Measurements from ENCODE around the gene SC5D. TPM values are rescaled to one million over a fixed set of nuclear protein-coding genes. Genes with fewer than 3 reads are reported as not detected.

Gene SC5D
- total RNA-seq, 1 experiment from 2014 or later, result 38.4 TPM

DNA sequence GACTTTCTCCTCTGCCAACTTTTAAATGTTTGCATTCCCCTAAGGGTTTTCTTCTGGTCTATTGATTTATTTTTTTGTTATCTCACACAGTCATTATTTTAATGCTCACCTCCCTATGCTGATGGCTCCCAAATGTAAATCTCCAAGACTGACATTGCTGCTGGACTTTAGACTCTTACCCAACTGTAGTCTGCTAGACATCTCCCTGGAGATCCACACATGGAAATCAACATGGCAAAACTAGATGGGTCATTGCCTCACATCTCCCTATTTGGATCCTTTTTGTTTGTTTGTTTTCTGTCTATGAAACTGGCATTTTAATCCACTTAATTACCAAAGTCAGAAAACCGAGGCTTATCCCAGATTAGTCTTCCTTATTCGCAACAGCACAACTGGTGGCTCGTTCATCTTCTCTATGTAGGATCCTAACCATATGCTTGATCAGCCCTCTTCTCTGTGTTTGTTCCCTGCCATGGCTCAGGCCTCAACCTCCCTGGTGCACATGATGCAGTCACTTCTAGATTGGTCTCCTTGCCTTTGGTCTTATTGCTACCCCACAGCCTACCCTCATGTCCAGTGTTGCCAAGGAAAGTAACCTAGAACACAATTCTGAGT is 37.3 kb downstream of the SC5D start:
- ChIA-PET CTCF (no interaction called here), POLR2A (ENCODE audit: unreplicated experiment) (no interaction called here)
- Histone ChIP-seq H4K20me1 (ENCODE audit: low read length) (no peaks in the 10 kb centered on the region), H3K27me3 (ENCODE audit: low read length) (peaks cover 9% of the 10 kb centered on the region; the same call in 1 of the 2 replicates), H3K36me3 (ENCODE audit: low read depth, low read length) (no peaks in the 10 kb centered on the region), H3K9ac (ENCODE audit: low read length) (no peak overlapping the region), H3K4me1 (ENCODE audit: insufficient read depth, low read length) (no peaks in the 10 kb centered on the region), H3K4me2 (ENCODE audit: low read length) (no peak overlapping the region), H2AFZ (ENCODE audit: low read length) (no peak overlapping the region), H3K79me2 (ENCODE audit: low read length) (no peaks in the 10 kb centered on the region), H3K9me3 (ENCODE audit: low read length) (no peaks in the 10 kb centered on the region), H3F3A (ENCODE audit: low read length, unreplicated experiment) (no peaks in the 10 kb centered on the region), H3K9me2 (replicated peaks; ENCODE audit: low read length) (no peaks in the 10 kb centered on the region), H3K27ac (ENCODE audit: low read length) (no peak overlapping the region), H3K4me3 (ENCODE audit: low read length) (no peak overlapping the region)
- ATAC-seq, result no peak
- TF ChIP-seq EZH2 (IDR thresholded peaks at IDR 0.05; ENCODE audit: low read length, unreplicated experiment), result no peak
- TF ChIP-seq, protein P1, sequence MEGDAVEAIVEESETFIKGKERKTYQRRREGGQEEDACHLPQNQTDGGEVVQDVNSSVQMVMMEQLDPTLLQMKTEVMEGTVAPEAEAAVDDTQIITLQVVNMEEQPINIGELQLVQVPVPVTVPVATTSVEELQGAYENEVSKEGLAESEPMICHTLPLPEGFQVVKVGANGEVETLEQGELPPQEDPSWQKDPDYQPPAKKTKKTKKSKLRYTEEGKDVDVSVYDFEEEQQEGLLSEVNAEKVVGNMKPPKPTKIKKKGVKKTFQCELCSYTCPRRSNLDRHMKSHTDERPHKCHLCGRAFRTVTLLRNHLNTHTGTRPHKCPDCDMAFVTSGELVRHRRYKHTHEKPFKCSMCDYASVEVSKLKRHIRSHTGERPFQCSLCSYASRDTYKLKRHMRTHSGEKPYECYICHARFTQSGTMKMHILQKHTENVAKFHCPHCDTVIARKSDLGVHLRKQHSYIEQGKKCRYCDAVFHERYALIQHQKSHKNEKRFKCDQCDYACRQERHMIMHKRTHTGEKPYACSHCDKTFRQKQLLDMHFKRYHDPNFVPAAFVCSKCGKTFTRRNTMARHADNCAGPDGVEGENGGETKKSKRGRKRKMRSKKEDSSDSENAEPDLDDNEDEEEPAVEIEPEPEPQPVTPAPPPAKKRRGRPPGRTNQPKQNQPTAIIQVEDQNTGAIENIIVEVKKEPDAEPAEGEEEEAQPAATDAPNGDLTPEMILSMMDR (conservative IDR thresholded peaks at IDR 0.05; ENCODE audit: low read depth, low read length), result no peak
- TF ChIP-seq EZH2phosphoT487 (IDR thresholded peaks at IDR 0.05; ENCODE audit: borderline replicate concordance, low read length), result no peak
- intact Hi-C loops (cut with micrococcal nuclease), result no loop called here
- BruUV-seq (replicated peaks), result no TSS peak
- no peak for DNase-seq

DNA sequence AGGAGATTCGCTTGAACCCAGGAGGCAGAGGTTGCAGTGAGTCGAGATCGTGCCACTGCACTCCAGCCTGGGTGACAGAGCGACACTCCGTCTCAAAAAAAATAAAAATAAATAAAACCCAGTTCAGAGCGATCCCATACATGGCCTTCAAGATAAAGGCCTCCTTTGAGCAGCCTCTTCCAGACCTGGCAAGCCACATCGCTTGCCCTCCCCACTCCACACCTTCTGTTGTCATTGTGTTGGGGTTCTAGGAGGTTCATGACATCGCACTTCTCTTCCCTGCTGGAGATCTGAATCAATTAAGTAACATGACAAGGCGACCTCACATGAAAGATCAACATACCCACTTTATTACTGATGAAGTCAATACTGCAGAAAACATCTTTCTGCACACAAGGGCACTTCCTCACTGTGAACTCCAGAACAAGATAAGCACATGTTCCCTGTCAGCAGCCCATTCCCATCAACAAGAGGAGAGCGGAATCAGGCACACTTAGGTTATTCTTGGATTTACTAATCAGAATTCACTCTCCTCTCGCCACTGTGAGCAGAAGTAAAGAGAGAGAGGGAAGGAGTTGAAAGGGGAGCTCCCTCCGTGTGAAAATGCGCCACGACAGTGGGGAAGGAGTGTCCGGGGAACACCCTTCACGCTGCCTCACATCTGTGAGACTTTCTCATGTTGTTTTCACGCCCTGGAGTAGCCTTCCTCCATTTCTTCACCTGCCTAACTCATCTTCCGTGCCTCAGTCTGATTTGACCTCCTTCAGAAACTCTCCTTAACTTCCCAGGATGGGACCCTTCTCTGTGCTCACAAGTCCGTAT is 38.3 kb downstream of the SC5D start:
- Histone ChIP-seq H3K4me3 (ENCODE audit: low read length) (no peak overlapping the region), H2AFZ (ENCODE audit: low read length) (no peak overlapping the region), H3K36me3 (ENCODE audit: low read depth, low read length) (no peaks in the 10 kb centered on the region), H3K4me1 (ENCODE audit: insufficient read depth, low read length) (no peaks in the 10 kb centered on the region), H3K9me2 (replicated peaks; ENCODE audit: low read length) (no peaks in the 10 kb centered on the region), H3F3A (ENCODE audit: low read length, unreplicated experiment) (no peaks in the 10 kb centered on the region), H3K9me3 (ENCODE audit: low read length) (no peaks in the 10 kb centered on the region), H4K20me1 (ENCODE audit: low read length) (no peaks in the 10 kb centered on the region), H3K27ac (ENCODE audit: low read length) (no peak overlapping the region), H3K9ac (ENCODE audit: low read length) (no peak overlapping the region), H3K27me3 (ENCODE audit: low read length) (peaks cover 12% of the 10 kb centered on the region; the same call in 1 of the 2 replicates), H3K79me2 (ENCODE audit: low read length) (no peaks in the 10 kb centered on the region), H3K4me2 (ENCODE audit: low read length) (no peak overlapping the region)
- no TSS peak for BruUV-seq (replicated peaks)
- ChIA-PET POLR2A (ENCODE audit: unreplicated experiment) (no interaction called here), CTCF (no interaction called here)
- intact Hi-C loops (cut with micrococcal nuclease), result no loop called here
- ATAC-seq, result no peak
- TF ChIP-seq EZH2 (IDR thresholded peaks at IDR 0.05; ENCODE audit: low read length, unreplicated experiment) (no peak), EZH2phosphoT487 (IDR thresholded peaks at IDR 0.05; ENCODE audit: borderline replicate concordance, low read length) (no peak)
- TF ChIP-seq, protein P1 (conservative IDR thresholded peaks at IDR 0.05; ENCODE audit: low read depth, low read length), result no peak
- DNase-seq, result no peak

Data from PC-3 (cell line).